NCI-H128 (cell line): ENCODE measurements around the gene FGL2.
"Not testable (repeated sequence)": the region's sequence is repeated elsewhere in the genome, so short reads cannot be mapped to it uniquely, and the experiment has no call there.

ENCODE experiments used
- DNase-seq: peaks from one replicate; lab custom pipeline; 2025; ENCODE audit not compliant: unreplicated experiment; lab: John Stamatoyannopoulos, UW

The FGL2 gene

GRCh38 chr7:77217474-77218185 lies 18.0 kb upstream of the FGL2 start:
- DNase-seq: no peak

- no peak for DNase-seq
Measured at GRCh38 chr7:77216181-77216845, 16.7 kb upstream of the FGL2 start.

GRCh38 chr7:77209479-77210139 lies 10.0 kb upstream of the FGL2 start:
- DNase-seq: no peak

GRCh38 chr7:77208416-77208815 lies 8.8 kb upstream of the FGL2 start:
- no peak for DNase-seq

- DNase-seq: no peak
Measured at GRCh38 chr7:77205706-77206105, 6.1 kb upstream of the FGL2 start.

- no peak for DNase-seq
Measured at GRCh38 chr7:77202481-77202976, 2.9 kb upstream of the FGL2 start.

GRCh38 chr7:77200542-77200941 lies 923 bp upstream of the FGL2 start:
- DNase-seq: no peak

- DNase-seq: no peak
Measured at GRCh38 chr7:77197141-77197540, 2.5 kb downstream of the FGL2 start.

GRCh38 chr7:77188731-77189437 lies 10.7 kb downstream of the FGL2 start:
- DNase-seq: no peak

GRCh38 chr7:77185866-77186265 lies 13.8 kb downstream of the FGL2 start:
- DNase-seq: no peak

- no peak for DNase-seq
Measured at GRCh38 chr7:77184990-77185389, 14.6 kb downstream of the FGL2 start.

GRCh38 chr7:77184463-77184862 lies 15.2 kb downstream of the FGL2 start:
- DNase-seq: no peak

- DNase-seq: no peak
Measured at GRCh38 chr7:77182261-77182660, 17.4 kb downstream of the FGL2 start.

GRCh38 chr7:77181734-77182133 lies 17.9 kb downstream of the FGL2 start:
- DNase-seq: no peak

GRCh38 chr7:77181015-77181595 lies 18.5 kb downstream of the FGL2 start:
- DNase-seq: no peak

- not testable (repeated sequence) for DNase-seq
Measured at GRCh38 chr7:77178024-77178423, 21.6 kb downstream of the FGL2 start.

- not testable (repeated sequence) for DNase-seq
Measured at GRCh38 chr7:77177321-77177904, 22.2 kb downstream of the FGL2 start.

- not testable (repeated sequence) for DNase-seq
Measured at GRCh38 chr7:77175274-77175800, 24.3 kb downstream of the FGL2 start.

- not testable (repeated sequence) for DNase-seq
Measured at GRCh38 chr7:77174418-77174817, 25.2 kb downstream of the FGL2 start.

- not testable (repeated sequence) for DNase-seq
Measured at GRCh38 chr7:77172437-77173172, 27.0 kb downstream of the FGL2 start.
